ENCODE data around the gene HEXB.
"Not testable (repeated sequence)": the region's sequence is repeated elsewhere in the genome, so short reads cannot be mapped to it uniquely, and the experiment has no call there.

Gene HEXB

GRCh38 chr5:74686962-74687751 lies 2.1 kb downstream of the HEXB start:
- TF ChIP-seq JUND (IDR thresholded peaks at IDR 0.05; ENCODE audit: low read depth) = no peak
- no peak for DNase-seq (ENCODE audit: low read depth in 1 of 2, low spot score in 1 of 2)
- in situ Hi-C loops (cut with HindIII; ENCODE audit: low pct_unique_long_range_greater_than_20kb, low sequenced_read_pairs) = no loop called here

GRCh38 chr5:74693191-74693590 lies 8.2 kb downstream of the HEXB start:
- in situ Hi-C loops (cut with HindIII; ENCODE audit: low pct_unique_long_range_greater_than_20kb, low sequenced_read_pairs) = no loop called here
- no peak for DNase-seq (ENCODE audit: low read depth in 1 of 2, low spot score in 1 of 2)
- TF ChIP-seq JUND (IDR thresholded peaks at IDR 0.05; ENCODE audit: low read depth) = no peak

- in situ Hi-C loops (cut with HindIII; ENCODE audit: low pct_unique_long_range_greater_than_20kb, low sequenced_read_pairs) = no loop called here
- no peak for TF ChIP-seq JUND (IDR thresholded peaks at IDR 0.05; ENCODE audit: low read depth)
- DNase-seq (ENCODE audit: low read depth in 1 of 2, low spot score in 1 of 2) = no peak
Measured at GRCh38 chr5:74717596-74717995, 32.6 kb downstream of the HEXB start.

- DNase-seq (ENCODE audit: low read depth in 1 of 2, low spot score in 1 of 2) = no peak
- in situ Hi-C loops (cut with HindIII; ENCODE audit: low pct_unique_long_range_greater_than_20kb, low sequenced_read_pairs) = no loop called here
- no peak for TF ChIP-seq JUND (IDR thresholded peaks at IDR 0.05; ENCODE audit: low read depth)
Measured at GRCh38 chr5:74722271-74722670, 37.2 kb downstream of the HEXB start.

GRCh38 chr5:74725331-74725730 lies 40.3 kb downstream of the HEXB start:
- no peak for TF ChIP-seq JUND (IDR thresholded peaks at IDR 0.05; ENCODE audit: low read depth)
- in situ Hi-C loops (cut with HindIII; ENCODE audit: low pct_unique_long_range_greater_than_20kb, low sequenced_read_pairs) = no loop called here
- DNase-seq (ENCODE audit: low read depth in 1 of 2, low spot score in 1 of 2) = no peak

GRCh38 chr5:74736759-74737158 lies 51.7 kb downstream of the HEXB start:
- in situ Hi-C loops (cut with HindIII; ENCODE audit: low pct_unique_long_range_greater_than_20kb, low sequenced_read_pairs) = no loop called here
- TF ChIP-seq JUND (IDR thresholded peaks at IDR 0.05; ENCODE audit: low read depth) = no peak
- no peak for DNase-seq (ENCODE audit: low read depth in 1 of 2, low spot score in 1 of 2)

DNA sequence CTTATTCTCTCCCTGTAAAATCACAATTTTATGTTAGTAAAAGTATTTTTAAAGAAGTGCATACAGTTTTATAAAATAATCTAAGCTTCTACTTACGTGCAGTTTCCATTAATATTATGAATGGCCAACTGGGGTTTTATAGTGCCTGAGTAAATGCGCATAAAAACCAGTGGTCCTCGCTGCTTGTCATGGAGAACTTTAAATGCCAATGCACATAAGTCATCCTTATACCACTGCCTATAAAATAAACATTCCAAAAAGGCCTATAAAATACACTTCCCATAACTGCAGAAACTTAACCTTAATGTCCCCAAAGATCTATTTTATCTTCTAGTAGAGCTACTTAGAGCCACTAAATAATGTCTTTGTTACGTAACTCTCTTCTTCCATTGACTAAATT lies 53.4 kb downstream of the HEXB start:
- in situ Hi-C loops (cut with HindIII; ENCODE audit: low pct_unique_long_range_greater_than_20kb, low sequenced_read_pairs) = no loop called here
- DNase-seq (ENCODE audit: low read depth in 1 of 2, low spot score in 1 of 2) = no peak
- no peak for TF ChIP-seq JUND (IDR thresholded peaks at IDR 0.05; ENCODE audit: low read depth)

- in situ Hi-C loops (cut with HindIII; ENCODE audit: low pct_unique_long_range_greater_than_20kb, low sequenced_read_pairs); DNase-seq (ENCODE audit: low read depth in 1 of 2, low spot score in 1 of 2): not testable (repeated sequence)
Measured at GRCh38 chr5:74748742-74749141, 63.7 kb downstream of the HEXB start.

GRCh38 chr5:74761241-74761640 lies 76.2 kb downstream of the HEXB start:
- in situ Hi-C loops (cut with HindIII; ENCODE audit: low pct_unique_long_range_greater_than_20kb, low sequenced_read_pairs) = no loop called here
- DNase-seq (ENCODE audit: low read depth in 1 of 2, low spot score in 1 of 2) = no peak
- no peak for TF ChIP-seq JUND (IDR thresholded peaks at IDR 0.05; ENCODE audit: low read depth)

GRCh38 chr5:74762599-74762998 lies 77.6 kb downstream of the HEXB start:
- no peak for TF ChIP-seq JUND (IDR thresholded peaks at IDR 0.05; ENCODE audit: low read depth)
- in situ Hi-C loops (cut with HindIII; ENCODE audit: low pct_unique_long_range_greater_than_20kb, low sequenced_read_pairs) = no loop called here
- DNase-seq (ENCODE audit: low read depth in 1 of 2, low spot score in 1 of 2) = no peak

DNA sequence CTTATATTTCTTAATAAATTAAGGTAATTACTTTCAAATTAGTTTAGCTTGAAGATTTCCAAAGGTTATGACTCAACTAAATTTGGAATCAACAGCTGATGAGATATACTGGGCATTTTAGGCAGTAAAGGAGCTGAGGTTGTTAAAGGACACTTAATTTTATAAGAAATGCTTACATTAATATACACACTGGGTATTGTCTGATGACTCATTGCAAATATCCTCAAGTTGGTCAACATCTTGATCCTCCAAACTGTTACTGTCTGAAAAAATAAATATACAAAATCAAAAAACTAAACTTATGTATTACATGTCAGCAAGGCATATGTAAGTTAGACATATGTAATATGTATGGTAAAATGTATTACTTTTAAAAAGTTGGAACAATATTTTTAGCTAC lies 78.5 kb downstream of the HEXB start:
- in situ Hi-C loops (cut with HindIII; ENCODE audit: low pct_unique_long_range_greater_than_20kb, low sequenced_read_pairs) = no loop called here
- TF ChIP-seq JUND (IDR thresholded peaks at IDR 0.05; ENCODE audit: low read depth) = no peak
- no peak for DNase-seq (ENCODE audit: low read depth in 1 of 2, low spot score in 1 of 2)

DNA sequence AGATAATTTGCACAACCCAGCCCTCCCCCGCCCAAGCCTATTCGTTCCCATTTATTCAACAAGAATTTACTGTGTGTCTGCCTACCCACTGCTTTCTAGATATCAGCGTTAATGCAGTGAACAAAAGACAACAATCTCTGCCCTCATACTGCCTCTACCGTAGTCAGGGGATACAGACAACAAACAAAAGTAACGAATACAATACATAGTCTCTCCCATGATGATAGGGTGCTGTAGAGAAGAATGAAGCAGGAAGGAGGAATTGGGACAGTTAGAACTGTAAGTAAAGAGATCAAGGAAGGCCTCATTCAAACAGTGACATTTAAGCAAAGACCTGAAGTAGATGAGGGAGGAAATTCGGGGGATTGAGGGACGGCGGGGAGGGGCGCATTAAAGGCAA lies 80.2 kb downstream of the HEXB start:
- DNase-seq (ENCODE audit: low read depth in 1 of 2, low spot score in 1 of 2) = no peak
- in situ Hi-C loops (cut with HindIII; ENCODE audit: low pct_unique_long_range_greater_than_20kb, low sequenced_read_pairs) = no loop called here
- no peak for TF ChIP-seq JUND (IDR thresholded peaks at IDR 0.05; ENCODE audit: low read depth)

DNA sequence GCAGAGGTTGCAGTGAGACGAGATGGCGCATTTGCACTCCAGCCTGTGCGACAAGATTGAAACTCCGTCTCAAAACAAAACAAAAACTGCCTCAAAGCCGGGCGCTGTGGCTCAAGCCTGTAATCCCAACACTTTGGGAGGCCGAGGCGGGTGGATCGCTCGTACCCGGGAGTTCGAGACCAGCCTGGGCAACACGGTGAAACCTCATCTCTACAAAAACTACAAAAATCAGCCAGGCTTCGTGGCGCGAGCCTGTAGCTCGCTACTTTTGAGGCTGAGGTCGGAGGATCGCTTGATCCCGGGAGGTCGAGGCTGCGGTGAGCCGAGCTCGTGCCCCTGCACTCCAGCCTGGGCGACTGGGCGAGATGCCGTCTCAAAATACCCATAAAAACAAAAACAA lies 80.9 kb downstream of the HEXB start:
- in situ Hi-C loops (cut with HindIII; ENCODE audit: low pct_unique_long_range_greater_than_20kb, low sequenced_read_pairs) = no loop called here
- no peak for TF ChIP-seq JUND (IDR thresholded peaks at IDR 0.05; ENCODE audit: low read depth)
- no peak for DNase-seq (ENCODE audit: low read depth in 1 of 2, low spot score in 1 of 2)

DNA sequence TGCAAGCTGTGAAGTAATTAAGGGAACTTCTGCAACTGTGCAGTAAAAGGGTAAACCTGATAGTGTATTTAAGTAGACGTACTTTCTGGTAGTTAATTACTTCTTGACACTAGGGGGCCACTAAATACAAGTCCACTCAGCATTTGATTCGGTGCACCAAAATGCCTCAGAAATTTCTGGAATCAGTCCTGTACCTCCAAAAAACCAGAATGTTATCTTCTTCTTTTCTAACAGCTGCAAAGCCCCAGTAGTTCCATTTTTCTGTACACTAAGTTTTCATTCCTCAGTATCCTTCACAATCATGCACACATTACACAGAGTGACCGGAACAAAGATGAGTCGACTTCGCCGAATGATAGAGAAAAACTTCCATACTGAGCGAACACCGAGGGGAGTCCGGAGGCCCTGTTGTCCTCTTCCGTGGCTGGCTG lies 81.4 kb downstream of the HEXB start:
- TF ChIP-seq JUND (IDR thresholded peaks at IDR 0.05; ENCODE audit: low read depth) = no peak
- peak; percentile 15 to 50 for DNase-seq (ENCODE audit: low read depth in 1 of 2, low spot score in 1 of 2)
- in situ Hi-C loops (cut with HindIII; ENCODE audit: low pct_unique_long_range_greater_than_20kb, low sequenced_read_pairs) = no loop called here

All from T47D (cell line).